Frontal cortex (tissue), 4 donors: ENCODE measurements around the gene TBX15. TPM values are rescaled to one million over a fixed set of nuclear protein-coding genes. Genes with fewer than 3 reads are reported as not detected.

Experiments
- DNase-seq, 2 donors: peaks; one replicate each; pipeline ENCODE4 v3.0.0; 2012; ENCODE audit warnings: low spot score in 2 of 2
- FAIRE-seq: peaks from 2 replicates; lab custom pipeline; 2012; peaks lifted over from hg19 to GRCh38; lab: Jason Lieb, UNC
- small RNA-seq: library from RNA; depleted of rRNA; stranded (forward); fragments of <200 nt; gene quantifications from one replicate; pipeline ENCODE3, GENCODE V24; 2014
- total RNA-seq: library from RNA; depleted of rRNA; stranded (reverse); fragments of >200 nt; gene quantifications from one replicate; pipeline ENCODE4 v1.2.3, GENCODE V29; 2014
- donor health status: control.
- donor health status: control.
- donor health status: control.

TBX15 gene
- total RNA-seq, 1 donor from 2014 or later, result 0.82 TPM

GRCh38 chr1:118859999-118860398, 128.1 kb downstream of the TBX15 start:
- FAIRE-seq, result no peak
- DNase-seq, result no peak

GRCh38 chr1:118846443-118846842, 141.7 kb downstream of the TBX15 start:
- FAIRE-seq, result no peak
- no peak for DNase-seq

GRCh38 chr1:118842452-118843201, 145.5 kb downstream of the TBX15 start:
- FAIRE-seq, result no peak

GRCh38 chr1:118841521-118841920, 146.6 kb downstream of the TBX15 start:
- DNase-seq (no peak), FAIRE-seq (no peak)

More at GRCh38 chr1:118842452-118843201, 145.5 kb downstream of the TBX15 start:
- no peak for DNase-seq

Small RNAs within 50 kb of the gene (small RNA-seq; reads per million reads assigned to genes)
- gene AL139420.2, result not detected

Other genes with a start within 250 kb of the TBX15 start
- gene WARS2, start 152.3 kb upstream of the TBX15 start, total RNA-seq, result 9.0 TPM